ENCODE measurements around the gene CGB1. TPM values are rescaled to one million over a fixed set of nuclear protein-coding genes. Genes with fewer than 3 reads are reported as not detected.

Gene CGB1
- total and polyA plus RNA-seq, 9 of the 15 experiments (the other 6 are each of a cell fraction or from before 2014, with no cell fraction given) = not detected

- TF ChIP-seq ATF4 (CRISPR knock-in tag; IDR thresholded peaks at IDR 0.05) (0 out of 2 replicates have a peak, but pooled peaks have one; percentile 45), ZNF766 (CRISPR knock-in tag; conservative IDR thresholded peaks at IDR 0.05) (no peak), MTA1 (IDR thresholded peaks at IDR 0.05; ENCODE audit: borderline replicate concordance) (0 out of 2 replicates have a peak, but pooled peaks have one; percentile 62), NRF1 (conservative IDR thresholded peaks at IDR 0.05 in 1 of 2, IDR thresholded peaks at IDR 0.05 in 1 of 2) (peak; percentile 100), THRB (CRISPR knock-in tag; conservative IDR thresholded peaks at IDR 0.05) (peak; percentile 73; the same call in 1 of the 2 replicates), HCFC1 (IDR thresholded peaks at IDR 0.05; ENCODE audit: low read depth, low read length) (peak; percentile 33), ZNF609 (CRISPR knock-in tag; IDR thresholded peaks at IDR 0.05; ENCODE audit: borderline replicate concordance) (peak; percentile 39; the same call in 1 of the 2 replicates), SOX6 (IDR thresholded peaks at IDR 0.05) (peak; percentile 5; the same call in 1 of the 2 replicates), RBM34 (IDR thresholded peaks at IDR 0.05; ENCODE audit: borderline replicate concordance, insufficient read depth, low read length) (no peak; the same call in 1 of the 2 replicates), HBP1 (CRISPR knock-in tag; IDR thresholded peaks at IDR 0.05) (0 out of 2 replicates have a peak, but pooled peaks have one; percentile 61), HNRNPL (IDR thresholded peaks at IDR 0.05; ENCODE audit: low read depth, low read length) (peak; percentile 97), CHCHD3 (CRISPR knock-in tag; IDR thresholded peaks at IDR 0.05) (0 out of 2 replicates have a peak, but pooled peaks have one; percentile 75), SMARCB1 (IDR thresholded peaks at IDR 0.05; ENCODE audit: insufficient read length, low read depth) (no peak), ZNF146 (CRISPR knock-in tag; IDR thresholded peaks at IDR 0.05; ENCODE audit: unreplicated experiment) (no peak), BRF1 (IDR thresholded peaks at IDR 0.05; ENCODE audit: borderline replicate concordance, extremely low read depth, insufficient read length) (no peak), E2F1 (CRISPR knock-in tag; IDR thresholded peaks at IDR 0.05) (peak; percentile 73; the same call in 1 of the 2 replicates)
These were observed 48.5 kb upstream of the CGB1 start, which contains the start of gene SNRNP70 (continued) for GRCh38 chr19:49085020-49085867.

Data from K562 (cell line).